HEK293 (cell line): ENCODE measurements around the gene BTBD9.

Source experiments
- CTCF ChIA-PET: fragments of 350-600 bp; formaldehyde crosslinking; extraction: SDS; loops from one replicate; lab custom pipeline; 2021; ENCODE audit warnings: antibody characterized with exemption; lab: Yijun Ruan, JAX
- POLR2A ChIA-PET: fragments of 300-600 bp; formaldehyde crosslinking; extraction: SDS; loops from one replicate; lab custom pipeline; 2020; ENCODE audit warnings: antibody characterized with exemption, inconsistent platforms; lab: Yijun Ruan, JAX
- H3K27ac ChIP-seq: fragments of 200-500 bp; sonication (Bioruptor generic); 2 replicates; pipeline ENCODE4 v1.5.1; 2014; ENCODE audit warnings: low read depth, low read length, control low read depth, inconsistent platforms; ENCODE audit errors: extremely low read depth
- H3K36me3 ChIP-seq, 2 experiments: fragments of 200-500 bp in 1 of 2; sonication (Bioruptor generic) in 1 of 2; 1 replicate in 1 of 2; 2 replicates in 1 of 2; pipeline ENCODE4 v1.5.1; 2014 to 2017; ENCODE audit warnings: inconsistent platforms in 2 of 2, low read length in 2 of 2; ENCODE audit not compliant: control insufficient read depth in 2 of 2, insufficient read depth in 1 of 2
- H3K4me1 ChIP-seq: fragments of 200-500 bp; sonication (Bioruptor generic); 2 replicates; pipeline ENCODE4 v1.5.1; 2014; ENCODE audit warnings: mild to moderate bottlenecking, low read length, inconsistent platforms; ENCODE audit not compliant: control insufficient read depth, insufficient read depth
- H3K4me3 ChIP-seq: 2 replicates; pipeline ENCODE4 v1.5.1; 2011; ENCODE audit warnings: low read depth, mild to moderate bottlenecking, control low read depth, low read length, moderate library complexity
- H3K9me3 ChIP-seq: fragments of 200-500 bp; sonication (Bioruptor generic); 2 replicates; pipeline ENCODE4 v1.5.1; 2014; ENCODE audit warnings: low read depth, low read length, inconsistent platforms; ENCODE audit not compliant: control insufficient read depth, insufficient read depth
- ATF2 ChIP-seq: fragments of 450-650 bp; formaldehyde crosslinking; IDR thresholded peaks from 2 replicates; pipeline ENCODE4 v1.5.1; 2016; ENCODE audit warnings: missing biosample characterization, missing genetic modification characterization, low read depth
- PBX3 ChIP-seq: sonication (generic); formaldehyde crosslinking; IDR thresholded peaks from 2 replicates; pipeline ENCODE4 v1.8.1; 2022; ENCODE audit warnings: mild to moderate bottlenecking, moderate library complexity, missing genetic modification reagents
- TRIM28 ChIP-seq: IDR thresholded peaks from 2 replicates; pipeline ENCODE4 v1.6.1; 2011; ENCODE audit warnings: low read length, control low read depth, borderline replicate concordance
- ZBTB7A ChIP-seq: fragments of 450-650 bp; formaldehyde crosslinking; IDR thresholded peaks from 2 replicates; pipeline ENCODE4 v1.5.1; 2016; ENCODE audit warnings: low read depth, missing biosample characterization, missing genetic modification characterization
- ZFP3 ChIP-seq: fragments of 450-650 bp; formaldehyde crosslinking; IDR thresholded peaks from 2 replicates; pipeline ENCODE4 v1.5.1; 2016; ENCODE audit warnings: low read depth, missing biosample characterization, missing genetic modification characterization
- ZNF121 ChIP-seq: fragments of 450-650 bp; formaldehyde crosslinking; IDR thresholded peaks from 2 replicates; pipeline ENCODE4 v1.5.1; 2016; ENCODE audit warnings: missing biosample characterization, missing genetic modification characterization
- ZNF140 ChIP-seq: fragments of 450-650 bp; formaldehyde crosslinking; IDR thresholded peaks from 2 replicates; pipeline ENCODE4 v1.5.1; 2016; ENCODE audit warnings: missing biosample characterization, missing genetic modification characterization
- ZNF146 ChIP-seq: fragments of 450-650 bp; formaldehyde crosslinking; IDR thresholded peaks from 2 replicates; pipeline ENCODE4 v1.5.1; 2016; ENCODE audit warnings: missing biosample characterization, missing genetic modification characterization
- ZNF266 ChIP-seq: fragments of 450-650 bp; formaldehyde crosslinking; IDR thresholded peaks from 2 replicates; pipeline ENCODE4 v1.5.1; 2016; ENCODE audit warnings: missing biosample characterization, missing genetic modification characterization, low read depth
- ZNF302 ChIP-seq: fragments of 450-650 bp; formaldehyde crosslinking; IDR thresholded peaks from 2 replicates; pipeline ENCODE4 v1.5.1; 2016; ENCODE audit warnings: missing biosample characterization, missing genetic modification characterization, low read depth
- ZNF366 ChIP-seq: fragments of 450-650 bp; formaldehyde crosslinking; conservative IDR thresholded peaks from 2 replicates; pipeline ENCODE4 v1.5.1; 2016; ENCODE audit warnings: missing biosample characterization, missing genetic modification characterization
- ZNF394 ChIP-seq: fragments of 450-650 bp; formaldehyde crosslinking; IDR thresholded peaks from 2 replicates; pipeline ENCODE4 v1.5.1; 2016; ENCODE audit warnings: missing biosample characterization, missing genetic modification characterization, mild to moderate bottlenecking, moderate library complexity, borderline replicate concordance
- ZNF514 ChIP-seq: fragments of 450-650 bp; formaldehyde crosslinking; IDR thresholded peaks from 2 replicates; pipeline ENCODE4 v1.5.1; 2016; ENCODE audit warnings: missing biosample characterization, missing genetic modification characterization
- ZNF518A ChIP-seq: fragments of 450-650 bp; formaldehyde crosslinking; conservative IDR thresholded peaks from 2 replicates; pipeline ENCODE4 v1.5.1; 2016; ENCODE audit warnings: low read depth, missing biosample characterization, missing genetic modification characterization
- ZSCAN18 ChIP-seq: fragments of 450-650 bp; formaldehyde crosslinking; IDR thresholded peaks from 2 replicates; pipeline ENCODE4 v1.5.1; 2016; ENCODE audit warnings: missing biosample characterization, missing genetic modification characterization

Gene BTBD9

GRCh38 chr6:38678178-38678760 is 38.5 kb upstream of the BTBD9 start (continued):
- TF ChIP-seq ZSCAN18 (tag by site-specific recombination) = no peak
- TF ChIP-seq ZNF366 (tag by site-specific recombination) = peak; percentile 93
- no peak for TF ChIP-seq ZNF394 (tag by site-specific recombination)
- no peak for TF ChIP-seq ATF2

GRCh38 chr6:38676974-38677544 is 37.3 kb upstream of the BTBD9 start:
- POLR2A ChIA-PET = no interaction called here
- CTCF ChIA-PET = interaction anchor here (0.6 kb wide), 1 partner anchor 167 kb away, joined by 3 read pairs; no protein-coding TSS in a partner anchor
- peaks cover 51 to 72% of the 10 kb centered on the region in 2 experiments for H3K36me3 ChIP-seq

More at GRCh38 chr6:38676974-38677544, 37.3 kb upstream of the BTBD9 start:
- Histone ChIP-seq H3K9me3 (no peaks in the 10 kb centered on the region), H3K27ac (no peak overlapping the region), H3K4me1 (no peaks in the 10 kb centered on the region; the same call in 1 of the 2 replicates), H3K4me3 (no peak overlapping the region)
- TF ChIP-seq ZNF514 = no peak
- TF ChIP-seq ZNF518A (tag by site-specific recombination) = no peak
- TF ChIP-seq TRIM28 = no peak
- TF ChIP-seq ZFP3 = no peak
- TF ChIP-seq ZNF121 = no peak
- TF ChIP-seq ZNF266 (tag by site-specific recombination) = no peak
- no peak for TF ChIP-seq ZBTB7A (tag by site-specific recombination)
- no peak for TF ChIP-seq ZNF146
- no peak for TF ChIP-seq ZNF302
- TF ChIP-seq ZNF140 (tag by site-specific recombination) = no peak
- no peak for TF ChIP-seq PBX3 (CRISPR knock-in tag)
